Prostate gland (tissue), 2 donors: ENCODE results near the gene DNMT3L.
"Not testable (repeated sequence)": the region's sequence is repeated elsewhere in the genome, so short reads cannot be mapped to it uniquely, and the experiment has no call there.

Experiments used
- POLR2AphosphoS5 ChIP-seq: sonication (generic); formaldehyde crosslinking; IDR thresholded peaks from one replicate; pipeline ENCODE4 v1.6.1; 2017; ENCODE audit warnings: antibody characterized with exemption
- TF ChIP-seq, protein P1 (sequence below), 4 experiments: fragments of 200-600 bp in 2 of 4; fragments of 450-650 bp in 2 of 4; sonication (generic) in 2 of 4; IDR thresholded peaks; 1 replicate in 3 of 4; 2 replicates in 1 of 4; pipeline ENCODE4 v1.5.1; 2016 to 2019; ENCODE audit warnings: antibody characterized with exemption in 4 of 4, mild to moderate bottlenecking in 2 of 4, moderate library complexity in 2 of 4

- TF ChIP-seq, protein P1, sequence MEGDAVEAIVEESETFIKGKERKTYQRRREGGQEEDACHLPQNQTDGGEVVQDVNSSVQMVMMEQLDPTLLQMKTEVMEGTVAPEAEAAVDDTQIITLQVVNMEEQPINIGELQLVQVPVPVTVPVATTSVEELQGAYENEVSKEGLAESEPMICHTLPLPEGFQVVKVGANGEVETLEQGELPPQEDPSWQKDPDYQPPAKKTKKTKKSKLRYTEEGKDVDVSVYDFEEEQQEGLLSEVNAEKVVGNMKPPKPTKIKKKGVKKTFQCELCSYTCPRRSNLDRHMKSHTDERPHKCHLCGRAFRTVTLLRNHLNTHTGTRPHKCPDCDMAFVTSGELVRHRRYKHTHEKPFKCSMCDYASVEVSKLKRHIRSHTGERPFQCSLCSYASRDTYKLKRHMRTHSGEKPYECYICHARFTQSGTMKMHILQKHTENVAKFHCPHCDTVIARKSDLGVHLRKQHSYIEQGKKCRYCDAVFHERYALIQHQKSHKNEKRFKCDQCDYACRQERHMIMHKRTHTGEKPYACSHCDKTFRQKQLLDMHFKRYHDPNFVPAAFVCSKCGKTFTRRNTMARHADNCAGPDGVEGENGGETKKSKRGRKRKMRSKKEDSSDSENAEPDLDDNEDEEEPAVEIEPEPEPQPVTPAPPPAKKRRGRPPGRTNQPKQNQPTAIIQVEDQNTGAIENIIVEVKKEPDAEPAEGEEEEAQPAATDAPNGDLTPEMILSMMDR (IDR thresholded peaks at IDR 0.05) = peak in 1 of 4 experiments; percentile 25
- TF ChIP-seq POLR2AphosphoS5 = not testable (repeated sequence)
Measured at GRCh38 chr21:44302573-44303401, 41.1 kb upstream of the DNMT3L start.
